GM19463 (cell line): ENCODE measurements around the gene ULK3.
"Not testable (repeated sequence)": the region's sequence is repeated elsewhere in the genome, so short reads cannot be mapped to it uniquely, and the experiment has no call there.

Source experiments
- ATAC-seq: cut with Tn5 transposase; IDR thresholded peaks from one replicate; pipeline ENCODE4 v1.9.1; 2021; ENCODE audit warnings: mild to moderate bottlenecking, moderate library complexity; ENCODE audit not compliant: unreplicated experiment

The ULK3 gene

GRCh38 chr15:74842581-74843444 lies at the start of gene ULK3:
Gene ULK3 (minus strand): TSS chr15:74843156. CDS start chr15:74843105, 51 bp downstream.
- ATAC-seq, result peak; percentile 88

- ATAC-seq, result no peak
Observed at GRCh38 chr15:74892313-74892712, 49.4 kb upstream of the ULK3 start.

- ATAC-seq, result no peak
Observed at GRCh38 chr15:74891469-74891868, 48.5 kb upstream of the ULK3 start.

- ATAC-seq, result no peak
Observed at GRCh38 chr15:74890665-74890960, 47.7 kb upstream of the ULK3 start.

GRCh38 chr15:74889883-74890664 lies 47.1 kb upstream of the ULK3 start, which contains the start of gene MPI:
Gene MPI (plus strand): TSS chr15:74890042. CDS start chr15:74890074, 32 bp downstream.
- peak; percentile 92 for ATAC-seq

- ATAC-seq, result no peak
Observed at GRCh38 chr15:74889390-74889882, 46.5 kb upstream of the ULK3 start.

GRCh38 chr15:74888716-74889115 lies 45.8 kb upstream of the ULK3 start:
- no peak for ATAC-seq

- not testable (repeated sequence) for ATAC-seq
Observed at GRCh38 chr15:74887537-74888193, 44.7 kb upstream of the ULK3 start.

- ATAC-seq, result no peak
Observed at GRCh38 chr15:74885461-74885860, 42.5 kb upstream of the ULK3 start.

- ATAC-seq, result no peak
Observed at GRCh38 chr15:74884428-74885223, 41.7 kb upstream of the ULK3 start.

GRCh38 chr15:74882528-74882927 lies 39.6 kb upstream of the ULK3 start:
- ATAC-seq, result no peak

- no peak for ATAC-seq
Observed at GRCh38 chr15:74878273-74878672, 35.3 kb upstream of the ULK3 start.

GRCh38 chr15:74873756-74874424 lies 30.9 kb upstream of the ULK3 start:
- ATAC-seq, result no peak

- peak; percentile 73 for ATAC-seq
Observed at GRCh38 chr15:74873036-74873755, 30.2 kb upstream of the ULK3 start, which contains the start of gene SCAMP2. Gene SCAMP2 (minus strand): TSS chr15:74873365. CDS start chr15:74873255, 110 bp downstream.

- no peak for ATAC-seq
Observed at GRCh38 chr15:74872702-74873035, 29.7 kb upstream of the ULK3 start.

GRCh38 chr15:74870436-74871215 lies 27.7 kb upstream of the ULK3 start:
- no peak for ATAC-seq

GRCh38 chr15:74869726-74870407 lies 26.9 kb upstream of the ULK3 start:
- ATAC-seq, result peak; percentile 59

GRCh38 chr15:74869372-74869725 lies 26.4 kb upstream of the ULK3 start:
- no peak for ATAC-seq
